Activated CD4-positive, alpha-beta T cell treated with anti-CD3 and anti-CD28 coated beads, Interleukin-2, Interleukin-6, amounts not matched to agents 100 ng/mL and 50 ng/mL, durations not matched to agents 16 hours and 8 hours (primary cell): ENCODE results near the gene SCCPDH.

Experiments used
- DNase-seq: peaks from one replicate; pipeline ENCODE4 v3.0.0-alpha.2; 2020

SCCPDH gene

DNA sequence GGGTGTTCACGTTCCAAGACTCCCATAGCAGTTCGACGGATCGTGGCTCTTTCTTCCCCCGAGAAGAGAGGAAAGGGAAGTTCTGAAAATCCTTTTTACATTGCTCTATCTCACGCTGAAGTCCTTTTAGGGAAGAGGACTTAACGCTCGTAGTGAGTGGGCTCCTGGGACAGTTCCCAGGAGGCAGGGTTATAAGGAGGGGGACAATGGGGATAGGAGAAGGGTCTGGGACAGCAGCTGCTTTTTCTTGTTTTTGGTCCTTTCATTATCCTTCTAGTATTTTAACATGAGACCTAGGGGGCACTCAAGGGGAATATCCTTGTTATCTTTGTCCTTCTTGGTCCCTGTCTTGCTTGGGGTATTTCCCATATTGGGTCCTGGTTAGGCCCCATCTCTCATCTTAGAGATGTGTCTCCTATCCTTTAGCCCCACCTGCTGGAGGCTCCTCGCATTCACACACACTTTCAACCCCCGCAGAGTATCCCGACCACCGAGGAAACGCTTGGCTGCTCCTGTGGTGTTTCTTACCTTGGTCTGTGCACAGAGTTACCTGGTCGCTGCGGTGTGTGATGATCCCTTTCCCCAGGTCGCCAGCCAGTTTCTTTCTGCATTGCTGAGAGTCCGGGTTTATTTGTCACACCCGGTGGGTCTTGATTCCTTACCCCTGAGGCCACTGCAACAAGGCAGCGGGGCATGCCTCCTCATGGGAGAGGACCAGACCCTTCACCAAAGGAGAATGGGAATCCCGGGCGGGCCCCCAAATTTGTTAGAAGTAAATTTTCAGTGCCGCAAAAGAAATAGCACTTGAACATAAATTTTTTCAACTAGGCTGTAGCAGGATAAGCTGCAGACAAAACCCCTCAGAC lies 29.7 kb downstream of the SCCPDH start:
- DNase-seq, result peak; percentile 63

DNA sequence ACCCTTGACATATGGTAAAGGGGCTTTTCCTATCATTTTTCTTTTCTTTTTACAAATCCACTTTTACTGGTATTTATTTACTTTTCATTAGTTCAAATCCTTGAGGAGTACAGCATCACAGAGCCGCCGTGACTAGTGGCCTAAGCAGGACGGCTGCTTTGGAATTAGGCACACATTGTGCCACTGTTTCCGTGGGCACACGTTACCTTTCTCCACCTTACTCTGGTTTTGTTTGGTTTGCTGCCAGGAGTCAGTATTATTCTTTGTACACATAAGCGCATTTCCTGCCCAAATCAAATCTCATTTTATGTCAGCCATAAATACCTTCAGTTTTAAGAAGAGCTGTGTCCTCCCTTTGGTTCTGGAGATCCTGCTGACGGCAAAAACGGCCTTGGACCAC lies 31.2 kb downstream of the SCCPDH start:
- no peak for DNase-seq

DNA sequence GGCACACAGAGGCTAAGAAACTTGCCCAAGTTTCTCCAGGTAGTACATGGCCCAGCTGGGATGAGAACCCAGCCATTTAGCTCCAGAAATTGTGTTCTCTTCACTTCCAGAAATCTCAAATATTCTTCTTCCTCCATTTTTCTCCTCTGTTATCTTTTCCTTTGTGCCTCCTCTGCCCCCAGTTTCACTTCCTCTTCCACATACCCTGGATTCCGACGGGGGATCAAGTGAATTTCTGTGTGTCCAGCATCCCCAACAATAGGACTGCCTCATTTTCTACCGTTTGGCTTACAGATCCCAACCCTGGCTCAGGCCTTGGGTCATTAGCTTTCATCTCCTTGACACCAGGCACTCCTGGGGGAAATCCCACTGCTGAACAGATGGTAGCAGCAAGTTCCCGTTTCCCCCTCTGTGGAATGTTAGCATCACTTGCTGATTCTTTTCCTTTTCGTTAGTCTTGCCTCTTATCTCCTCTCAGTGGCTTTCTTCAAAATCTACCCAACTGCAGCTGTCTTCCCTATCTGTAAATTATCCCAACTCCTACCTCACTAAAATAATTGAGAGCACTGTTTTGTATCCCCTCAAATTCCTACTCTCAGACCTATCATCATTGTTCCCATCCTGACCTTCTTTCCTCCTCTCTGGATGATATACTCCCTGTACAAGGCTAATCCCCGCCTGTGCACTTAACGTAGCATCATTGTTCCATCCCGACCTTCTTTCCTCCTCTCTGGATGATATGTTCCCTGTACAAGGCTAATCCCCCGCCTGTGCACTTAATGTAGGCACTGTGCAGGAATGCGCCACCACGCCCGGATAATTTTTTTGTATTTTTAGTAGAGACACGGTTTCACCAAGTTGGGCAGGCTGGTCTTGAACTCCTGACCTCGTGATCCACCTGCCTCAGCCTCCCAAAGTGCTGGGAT lies 36.5 kb downstream of the SCCPDH start:
- no peak for DNase-seq

DNA sequence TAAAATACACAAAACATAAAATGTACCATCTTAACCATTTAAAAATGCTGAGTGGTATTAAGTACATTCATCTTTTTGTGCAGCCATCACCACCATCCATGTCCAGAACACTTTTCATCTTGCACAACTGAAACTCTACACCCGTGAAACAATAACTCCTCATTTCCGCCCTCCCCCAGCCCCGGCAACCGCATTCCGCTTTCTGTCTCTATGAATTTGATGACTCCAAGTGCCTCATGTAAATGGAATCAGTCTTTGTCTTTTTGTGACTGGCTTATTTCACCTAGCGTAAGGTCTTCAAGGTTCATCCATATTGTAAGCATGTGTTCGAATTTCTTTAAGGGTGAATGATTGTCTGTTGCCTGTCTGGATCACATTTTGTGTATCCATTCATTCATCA lies 37.2 kb downstream of the SCCPDH start:
- no peak for DNase-seq

DNA sequence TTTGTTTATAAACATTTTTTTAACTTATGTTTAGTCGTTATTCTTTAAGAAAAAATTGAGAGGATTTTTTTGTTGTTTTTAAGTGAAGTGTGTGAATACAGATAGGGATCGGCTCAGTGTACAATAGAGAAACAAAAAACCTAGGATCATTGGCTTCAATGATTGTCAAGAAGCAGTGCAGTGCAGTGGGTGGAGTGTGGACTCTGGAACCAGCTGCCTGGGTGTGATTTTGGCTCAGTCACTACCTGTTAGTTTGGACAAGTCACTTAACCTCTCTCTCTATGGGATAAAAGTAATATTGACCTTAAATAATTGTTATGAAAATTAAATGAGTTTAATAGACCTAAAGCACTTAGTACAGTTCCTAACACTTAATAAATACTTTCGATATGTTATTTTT lies 41.3 kb downstream of the SCCPDH start:
- no peak for DNase-seq

DNA sequence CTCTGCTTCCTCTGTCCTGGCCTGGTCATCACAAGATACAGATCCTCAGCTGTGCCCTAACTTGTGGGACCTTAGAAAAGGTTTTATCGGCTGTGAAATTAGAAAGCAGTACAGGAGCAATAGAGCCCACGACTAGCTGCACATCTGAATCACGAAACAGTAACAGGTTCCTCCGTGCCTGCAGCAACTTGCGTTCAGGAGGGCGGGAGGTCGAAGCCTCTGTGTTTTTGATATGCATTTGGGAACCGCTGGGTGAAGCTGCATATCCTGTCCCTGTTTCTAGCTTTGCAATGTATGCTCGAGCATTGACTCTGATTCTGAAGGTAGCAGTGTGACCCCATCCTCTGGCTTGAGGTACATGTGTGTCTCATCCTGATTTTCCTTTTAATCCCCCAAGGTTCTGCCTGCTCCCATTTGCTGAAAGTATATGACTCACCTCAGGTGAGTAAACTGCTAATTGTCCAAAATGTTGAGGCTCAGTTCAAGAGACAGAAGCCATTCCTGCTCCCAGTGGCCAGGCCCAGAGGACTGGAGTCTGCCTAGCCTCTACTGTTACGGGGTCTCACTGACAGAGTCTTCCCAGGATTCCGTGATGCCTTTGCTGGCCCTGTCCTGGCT lies 44.3 kb downstream of the SCCPDH start:
- no peak for DNase-seq

DNA sequence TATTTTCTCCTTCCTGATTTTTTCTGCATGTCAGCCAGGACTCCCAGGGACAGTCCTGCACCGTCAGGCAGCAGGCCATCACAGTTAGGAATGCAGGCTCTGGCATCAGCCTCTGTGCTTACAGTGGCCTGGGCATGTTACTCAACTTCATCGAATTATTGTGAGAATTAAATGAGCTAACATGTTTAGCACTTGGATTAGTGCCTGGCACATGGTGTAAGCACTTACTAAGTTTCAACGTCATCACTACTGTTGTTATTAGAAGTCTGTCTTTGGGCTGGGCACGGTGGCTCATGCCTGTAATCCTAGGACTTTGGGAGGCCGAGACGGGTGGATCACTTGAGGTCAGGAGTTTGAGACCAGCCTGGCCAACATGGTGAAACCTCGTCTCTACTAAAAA lies 45.1 kb downstream of the SCCPDH start:
- DNase-seq, result no peak

DNA sequence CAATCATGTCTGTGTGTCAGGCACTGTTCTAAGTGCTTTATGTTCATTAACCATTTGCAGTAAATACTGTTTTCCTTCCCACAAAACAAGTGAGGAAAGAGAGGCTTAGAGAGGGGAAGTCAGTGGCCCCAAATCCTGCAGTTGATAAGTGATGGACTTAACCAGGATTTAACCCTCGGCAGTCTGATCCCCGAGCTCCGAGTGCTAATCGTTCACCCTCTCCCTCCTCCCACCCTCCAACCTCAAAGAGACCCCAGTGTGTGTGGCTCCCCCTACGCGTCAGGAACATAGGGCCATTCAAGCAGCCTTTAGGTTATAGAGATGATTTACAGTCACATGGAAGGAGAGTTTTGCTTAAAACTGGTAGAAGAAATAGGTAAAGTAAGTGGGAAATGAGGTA lies 47.2 kb downstream of the SCCPDH start:
- no peak for DNase-seq

DNA sequence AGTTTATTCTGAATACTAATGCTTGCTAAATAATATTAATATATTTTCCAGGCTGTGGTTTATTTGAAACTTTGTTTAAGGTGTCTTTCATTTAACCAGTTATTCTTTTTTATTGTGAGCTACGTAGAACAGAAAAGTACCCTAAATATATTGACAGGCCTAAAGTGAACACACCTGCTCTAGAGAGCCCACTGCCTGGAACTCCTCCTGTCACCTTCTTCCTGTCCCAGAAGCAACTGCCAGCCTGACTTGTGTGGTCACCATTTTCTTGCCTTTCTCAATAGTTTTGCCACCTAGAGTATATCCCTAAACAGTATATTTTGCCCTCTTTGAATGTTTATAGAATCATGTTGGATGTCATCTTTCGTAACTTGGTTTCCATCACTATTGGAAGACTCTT lies 48.5 kb downstream of the SCCPDH start:
- no peak for DNase-seq

DNA sequence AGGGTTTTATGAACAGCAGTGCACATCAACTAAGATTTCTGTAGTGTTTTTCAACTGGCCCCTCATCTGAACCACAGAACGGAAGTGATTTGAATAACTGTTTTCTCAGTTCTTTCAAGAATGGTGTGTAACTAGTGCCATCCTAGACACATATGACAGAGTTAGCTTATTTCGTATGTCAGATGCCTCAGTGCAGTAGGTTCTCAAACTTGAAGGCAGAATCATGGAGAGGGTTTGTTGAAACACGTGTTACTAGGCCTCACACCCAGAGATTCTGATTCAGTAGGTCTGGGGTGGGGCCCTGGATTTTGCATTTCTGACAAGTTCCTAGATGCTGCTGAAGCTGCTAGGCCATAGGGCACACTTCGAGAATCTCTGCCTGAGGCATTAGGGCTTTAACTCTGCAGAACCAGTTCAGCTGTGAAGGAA lies 49.0 kb downstream of the SCCPDH start:
- no peak for DNase-seq

DNA sequence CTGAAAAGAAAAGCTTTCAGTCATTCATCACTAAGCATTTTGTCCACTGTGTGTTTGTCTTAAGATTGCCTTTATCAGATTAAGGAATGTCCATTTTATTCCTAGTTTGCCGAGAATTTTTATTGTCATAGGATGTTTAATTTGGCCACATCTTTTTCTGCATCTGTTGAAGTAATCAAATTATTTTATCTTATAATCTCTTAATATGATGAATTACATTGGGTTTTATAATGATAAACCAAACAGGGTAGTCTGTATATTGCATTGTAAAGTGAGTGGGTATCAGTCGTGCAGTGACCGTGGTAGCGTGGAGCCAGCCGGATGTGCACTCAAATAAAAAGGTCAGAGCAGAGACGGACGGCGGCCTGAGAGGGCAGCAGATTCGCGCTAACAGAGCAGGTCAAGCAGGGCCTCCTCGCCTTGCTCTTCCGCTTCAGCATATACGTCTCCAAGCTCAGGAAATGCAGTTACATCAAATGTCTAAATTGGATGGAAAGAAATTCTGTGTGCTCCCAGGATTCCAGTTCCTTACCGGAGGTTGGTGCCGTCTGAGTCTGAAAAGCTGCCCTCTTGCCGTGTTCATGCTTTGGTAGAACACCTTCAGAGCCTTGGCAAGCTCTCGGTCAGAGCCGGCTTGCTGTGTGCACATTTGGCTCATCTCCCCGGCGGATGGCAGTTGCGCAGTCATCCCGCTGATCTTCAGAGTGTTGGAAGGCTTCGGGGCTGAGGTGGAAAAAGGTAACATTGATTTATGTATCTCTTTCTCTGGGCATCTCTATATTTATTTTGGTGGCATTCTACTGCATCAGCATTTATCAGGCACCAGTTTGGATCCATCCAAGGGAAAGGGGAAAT lies 51.5 kb downstream of the SCCPDH start:
- no peak for DNase-seq

DNA sequence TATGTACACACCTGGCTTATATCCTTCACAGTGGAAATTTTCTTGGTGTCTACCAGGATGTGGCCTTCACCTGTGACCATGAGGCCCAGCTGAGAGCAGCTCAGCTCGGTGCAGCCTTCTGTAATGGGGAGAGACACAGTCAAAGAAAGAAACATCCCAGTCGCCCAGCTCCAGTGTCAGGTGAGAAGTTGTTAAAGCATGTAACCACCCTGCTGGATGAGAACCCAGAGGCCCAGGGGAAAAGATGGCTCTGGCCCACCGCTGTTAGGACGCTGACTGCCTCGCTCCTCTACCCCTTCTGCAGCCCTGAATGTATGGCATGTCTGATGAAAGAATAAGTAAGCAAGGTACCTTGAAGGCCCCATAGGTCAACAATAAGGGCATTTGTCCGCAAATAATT lies 52.7 kb downstream of the SCCPDH start:
- DNase-seq, result no peak

DNA sequence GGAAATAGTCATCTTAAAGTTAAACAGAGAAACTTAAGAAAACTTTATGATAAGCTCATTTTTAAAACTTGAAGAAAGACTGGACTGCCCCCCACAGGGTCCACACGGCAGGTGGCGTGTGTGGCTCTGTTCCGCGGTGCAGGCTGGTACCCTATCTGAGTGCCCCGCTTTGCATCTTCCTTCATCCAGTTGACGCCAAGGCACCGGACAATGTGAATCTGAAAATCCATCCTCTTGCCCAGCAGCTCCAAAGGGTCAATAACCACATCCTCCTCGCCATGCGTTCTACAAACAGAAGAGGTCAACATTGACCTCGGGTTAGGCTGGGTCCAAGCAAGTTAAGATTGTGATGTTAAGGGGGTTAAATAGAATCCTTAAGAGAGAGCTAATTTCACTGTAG lies 54.5 kb downstream of the SCCPDH start:
- no peak for DNase-seq

DNA sequence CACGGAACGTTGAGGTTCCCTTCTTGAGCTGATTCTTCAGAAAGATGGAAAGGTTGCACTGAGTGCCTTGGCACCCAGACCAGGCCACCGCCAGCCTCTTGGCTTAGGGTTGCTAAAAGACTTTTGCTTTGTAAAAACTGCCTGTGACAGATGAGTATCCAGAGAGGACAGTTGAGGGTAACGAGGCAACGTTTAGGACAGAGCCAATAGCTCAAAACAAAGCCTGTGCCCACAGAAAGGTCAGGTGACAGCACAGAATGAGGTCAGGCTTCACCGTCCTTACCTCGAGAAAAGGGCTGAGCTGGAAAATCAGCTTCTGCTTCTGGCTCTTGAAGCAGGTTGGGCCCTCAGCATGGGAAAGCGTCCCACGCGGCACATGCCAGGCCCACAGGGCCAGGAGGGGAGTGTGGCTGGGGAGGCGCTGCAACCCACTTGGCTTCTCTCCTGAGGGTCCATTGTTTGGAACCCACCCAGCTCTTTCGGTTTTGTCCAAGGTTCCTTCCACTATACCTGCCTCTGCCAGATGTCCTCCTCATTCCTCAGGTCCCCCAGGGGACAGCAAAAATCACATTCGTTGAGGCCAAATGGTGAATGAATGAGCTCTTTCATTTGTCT lies 55.5 kb downstream of the SCCPDH start:
- no peak for DNase-seq

DNA sequence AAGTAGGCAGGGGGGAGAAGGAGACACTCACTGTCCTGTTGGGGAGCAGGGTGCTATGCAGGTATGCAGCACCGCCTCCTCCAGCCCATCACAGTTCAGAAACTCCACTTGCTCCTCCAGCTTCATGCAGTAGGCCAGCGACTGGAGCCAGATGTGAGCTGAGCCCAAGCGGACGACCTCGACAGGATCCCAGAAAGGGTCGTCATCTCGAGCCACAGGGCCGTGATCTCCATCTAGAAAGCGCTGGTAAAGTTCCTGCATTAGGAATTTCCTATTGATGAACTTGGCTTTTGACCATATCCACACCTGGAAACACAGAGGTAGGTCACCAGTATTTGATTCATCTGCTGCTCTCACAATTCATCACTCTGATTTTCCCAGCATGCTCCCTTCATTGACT lies 56.1 kb downstream of the SCCPDH start:
- DNase-seq, result no peak

DNA sequence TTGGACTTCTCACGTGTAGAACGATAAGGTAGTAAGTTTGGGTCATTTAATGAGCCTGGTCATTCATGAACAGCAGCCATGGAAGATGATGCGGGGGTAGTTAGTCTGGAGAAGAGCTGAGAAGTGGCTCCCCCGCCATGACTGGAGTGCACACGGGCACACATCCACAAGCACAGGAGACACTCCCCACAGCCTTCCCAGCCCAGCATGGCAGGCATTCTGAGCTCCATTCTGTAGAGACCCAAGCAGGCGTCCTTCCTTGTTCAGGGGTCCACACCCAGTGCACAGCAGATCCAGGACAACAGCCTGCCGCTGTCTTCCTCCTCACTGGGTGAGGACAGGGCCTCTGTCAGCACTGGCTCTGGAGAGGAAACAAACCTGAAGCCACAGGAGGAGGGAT lies 57.0 kb downstream of the SCCPDH start:
- DNase-seq, result no peak

DNA sequence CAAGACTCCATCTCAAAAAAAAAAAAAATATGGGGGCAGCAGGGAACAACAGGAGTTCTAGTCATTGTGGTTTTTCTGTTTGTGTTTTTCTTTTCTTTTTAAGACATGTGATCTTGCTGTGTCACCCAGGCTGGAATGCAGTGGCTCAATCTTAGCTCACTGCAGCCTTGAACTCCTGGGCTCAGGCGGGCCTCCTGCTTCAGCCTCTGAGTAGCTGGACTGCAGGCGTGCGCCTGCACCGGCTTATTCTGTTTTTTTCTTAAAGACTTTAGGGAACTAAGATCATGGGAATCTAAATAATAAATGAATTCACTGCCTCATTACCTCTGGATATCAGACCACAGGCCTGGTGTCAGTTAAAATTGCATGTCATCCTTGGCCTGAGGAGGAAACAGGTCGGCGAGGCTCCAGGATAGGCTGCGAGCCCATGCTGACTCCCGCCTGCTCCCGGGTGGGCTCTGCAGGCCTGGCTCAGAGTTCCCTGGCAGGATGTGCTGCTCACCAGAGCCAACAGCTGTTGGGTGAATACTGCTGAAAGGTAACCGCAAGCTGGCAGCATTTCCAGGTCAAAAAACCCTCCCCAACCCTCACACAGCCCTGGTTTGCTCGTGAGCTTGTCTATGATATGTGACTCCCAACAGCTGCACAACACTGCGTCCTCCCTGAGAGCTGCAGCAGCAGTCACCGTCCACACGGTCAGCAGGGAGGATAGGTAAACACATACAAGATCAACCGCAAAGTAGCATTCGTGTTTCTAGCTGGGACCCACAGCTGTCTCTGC lies 58.1 kb downstream of the SCCPDH start:
- DNase-seq, result peak; percentile 2

DNA sequence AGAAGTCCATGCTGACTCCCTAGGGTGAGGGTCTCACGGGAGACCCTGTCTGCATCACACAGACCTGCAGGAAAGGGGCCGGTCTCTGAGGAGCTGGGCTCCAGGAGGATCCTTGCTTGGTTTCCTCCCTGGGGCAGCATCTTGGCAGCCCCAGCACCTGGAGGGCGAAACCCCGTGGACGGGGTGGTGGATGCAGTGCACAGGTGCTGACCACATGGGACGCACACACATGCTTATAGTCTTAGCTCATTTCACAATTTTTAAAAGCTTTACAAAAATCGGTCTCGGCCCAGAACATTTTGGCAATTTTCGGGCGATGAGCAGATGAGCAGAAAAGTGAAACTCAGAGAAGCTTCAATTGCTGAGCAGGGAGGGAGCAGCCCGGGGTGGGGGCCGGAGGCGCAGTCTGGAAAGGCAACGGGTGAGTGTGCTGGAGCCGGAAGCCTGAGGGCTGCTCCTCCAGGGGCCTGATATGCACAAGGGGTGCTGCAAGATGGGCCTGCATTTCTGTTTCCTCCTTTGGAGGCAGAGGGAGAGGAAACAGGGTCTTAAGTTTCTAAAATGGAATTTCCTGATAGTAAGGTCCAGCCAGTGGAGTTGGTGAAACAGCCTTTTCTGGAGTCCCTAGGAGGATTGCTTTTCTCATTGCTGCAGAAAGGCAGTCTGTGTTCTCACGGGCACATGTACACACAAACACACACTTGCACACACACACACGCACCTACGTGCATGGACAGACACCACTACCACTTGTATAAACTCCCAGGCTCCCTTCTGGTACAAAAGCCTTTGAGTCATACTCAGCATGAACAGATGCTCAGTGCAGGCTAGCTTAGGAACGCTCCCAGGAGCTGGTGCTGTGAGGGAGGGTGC lies 60.6 kb downstream of the SCCPDH start:
- DNase-seq, result no peak

DNA sequence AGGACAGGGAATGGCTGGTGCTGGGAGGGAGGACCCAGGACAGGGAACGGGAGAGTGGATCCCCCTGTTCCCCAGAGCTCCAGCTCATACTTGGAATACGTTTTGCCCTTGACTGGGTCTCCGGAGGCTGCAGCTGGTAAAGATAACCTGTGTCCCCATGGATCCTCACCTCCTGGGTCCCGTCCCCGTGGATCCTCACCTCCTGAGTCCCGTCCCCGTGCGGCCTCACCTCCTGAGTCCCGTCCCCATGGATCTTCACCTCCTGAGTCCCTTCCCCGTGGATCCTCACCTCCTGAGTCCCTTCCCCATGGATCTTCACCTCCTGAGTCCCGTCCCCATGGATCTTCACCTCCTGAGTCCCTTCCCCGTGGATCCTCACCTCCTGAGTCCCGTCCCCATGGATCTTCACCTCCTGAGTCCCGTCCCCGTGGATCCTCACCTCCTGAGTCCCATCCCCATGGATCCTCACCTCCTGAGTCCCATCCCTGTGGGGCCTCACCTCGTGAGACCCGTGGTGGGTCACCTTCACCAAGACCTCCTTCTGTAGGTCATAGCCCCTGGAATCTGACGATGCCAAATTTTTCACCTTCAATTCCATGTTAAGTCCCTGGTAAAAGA lies 61.4 kb downstream of the SCCPDH start:
- no peak for DNase-seq
